ENCODE measurements around the gene CTNNBL1. TPM values are rescaled to one million over a fixed set of nuclear protein-coding genes. Genes with fewer than 3 reads are reported as not detected.
"Not testable (repeated sequence)": the region's sequence is repeated elsewhere in the genome, so short reads cannot be mapped to it uniquely, and the experiment has no call there.

The CTNNBL1 gene
- total RNA-seq, 2 experiments from 2014 or later: 72.6 to 93.4 TPM

GRCh38 chr20:37699202-37699601, 5.4 kb downstream of the CTNNBL1 start:
- Mint-ChIP-seq H3K27ac (no peak overlapping the region), H3K4me3 (no peak overlapping the region), H3K36me3 (ENCODE audit: low read depth) (peaks cover 18% of the 10 kb centered on the region), H3K27me3 (no peaks in the 10 kb centered on the region), H3K9me3 (ENCODE audit: low read depth) (no peaks in the 10 kb centered on the region), H3K4me1 (peaks cover 42% of the 10 kb centered on the region)
- DNase-seq: no peak
- CTCF ChIA-PET: interaction anchor here (0.6 to 0.9 kb wide), 2 partner anchors 17 to 368 kb away, joined by 3 to 4 read pairs; no protein-coding TSS in a partner anchor
- intact Hi-C loops (cut with DNase I, micrococcal nuclease): no loop called here
- POLR2A ChIA-PET: no interaction called here
- ATAC-seq: no peak

- Mint-ChIP-seq H3K4me1 (peaks cover 35% of the 10 kb centered on the region), H3K36me3 (ENCODE audit: low read depth) (peaks cover 16% of the 10 kb centered on the region), H3K27me3 (no peaks in the 10 kb centered on the region), H3K27ac (no peak overlapping the region), H3K9me3 (ENCODE audit: low read depth) (no peaks in the 10 kb centered on the region), H3K4me3 (no peak overlapping the region)
- ChIA-PET POLR2A (no interaction called here), CTCF (interaction anchor here (0.9 kb wide), 1 partner anchor 16 kb away, joined by 4 read pairs; no protein-coding TSS in a partner anchor)
- no peak for DNase-seq
- no peak for ATAC-seq
- intact Hi-C loops (cut with DNase I, micrococcal nuclease): no loop called here
Observed at GRCh38 chr20:37700301-37700700, 6.5 kb downstream of the CTNNBL1 start.

- H3K27me3 Mint-ChIP-seq; H3K9me3 Mint-ChIP-seq (ENCODE audit: low read depth); ATAC-seq; intact Hi-C loops (cut with DNase I, micrococcal nuclease); H3K4me3 Mint-ChIP-seq; H3K27ac Mint-ChIP-seq; CTCF ChIA-PET: not testable (repeated sequence)
- Mint-ChIP-seq H3K4me1 (peaks cover 34% of the 10 kb centered on the region), H3K36me3 (ENCODE audit: low read depth) (peaks cover 16% of the 10 kb centered on the region)
- DNase-seq: peak; percentile 20
- POLR2A ChIA-PET: interaction anchor here (0.6 kb wide), 1 partner anchor 15 kb away, joined by 3 read pairs; no protein-coding TSS in a partner anchor
Observed at GRCh38 chr20:37701676-37702075, 7.8 kb downstream of the CTNNBL1 start.

GRCh38 chr20:37702403-37703034, 8.7 kb downstream of the CTNNBL1 start:
- H3K27ac Mint-ChIP-seq: no peak overlapping the region
- no peaks in the 10 kb centered on the region for H3K9me3 Mint-ChIP-seq (ENCODE audit: low read depth)
- DNase-seq: no peak
- intact Hi-C loops (cut with DNase I, micrococcal nuclease): no loop called here
- peaks cover 13% of the 10 kb centered on the region for H3K36me3 Mint-ChIP-seq (ENCODE audit: low read depth)
- ChIA-PET POLR2A (no interaction called here), CTCF (interaction anchor here (1.1 kb wide), 1 partner anchor 23 kb away, joined by 6 read pairs; no protein-coding TSS in a partner anchor)
- H3K27me3 Mint-ChIP-seq: no peaks in the 10 kb centered on the region
- ATAC-seq: no peak
- peaks cover 34% of the 10 kb centered on the region for H3K4me1 Mint-ChIP-seq
- no peak overlapping the region for H3K4me3 Mint-ChIP-seq

- Mint-ChIP-seq H3K4me3 (no peak overlapping the region), H3K9me3 (ENCODE audit: low read depth) (no peaks in the 10 kb centered on the region), H3K4me1 (peaks cover 34% of the 10 kb centered on the region), H3K27me3 (no peaks in the 10 kb centered on the region), H3K27ac (no peak overlapping the region), H3K36me3 (ENCODE audit: low read depth) (peaks cover 11% of the 10 kb centered on the region)
- ATAC-seq (no peak), DNase-seq (no peak)
- intact Hi-C loops (cut with DNase I, micrococcal nuclease): no loop called here
- ChIA-PET CTCF (interaction anchor here (0.6 to 1.1 kb wide), 3 partner anchors 22 to 1697 kb away, joined by 3 to 6 read pairs (median 3); no protein-coding TSS in a partner anchor), POLR2A (no interaction called here)
Observed at GRCh38 chr20:37703035-37703845, 9.4 kb downstream of the CTNNBL1 start.

- DNase-seq: no peak
- H3K4me3 Mint-ChIP-seq: no peak overlapping the region
- ChIA-PET CTCF (no interaction called here), POLR2A (interaction anchor here (0.6 kb wide), 1 partner anchor 1339 kb away, joined by 6 read pairs; no protein-coding TSS in a partner anchor)
- no peaks in the 10 kb centered on the region for H3K9me3 Mint-ChIP-seq (ENCODE audit: low read depth)
- intact Hi-C loops (cut with DNase I, micrococcal nuclease): no loop called here
- H3K27me3 Mint-ChIP-seq: no peaks in the 10 kb centered on the region
- peaks cover 12% of the 10 kb centered on the region for H3K36me3 Mint-ChIP-seq (ENCODE audit: low read depth)
- no peak for ATAC-seq
- no peak overlapping the region for H3K27ac Mint-ChIP-seq
- H3K4me1 Mint-ChIP-seq: peaks cover 24% of the 10 kb centered on the region
Observed at GRCh38 chr20:37704955-37705354, 11.1 kb downstream of the CTNNBL1 start.

GRCh38 chr20:37706298-37706697, 12.5 kb downstream of the CTNNBL1 start:
- H3K9me3 Mint-ChIP-seq (ENCODE audit: low read depth): no peaks in the 10 kb centered on the region
- H3K4me3 Mint-ChIP-seq: no peak overlapping the region
- peaks cover 24% of the 10 kb centered on the region for H3K4me1 Mint-ChIP-seq
- no peaks in the 10 kb centered on the region for H3K27me3 Mint-ChIP-seq
- ATAC-seq (no peak), DNase-seq (no peak)
- POLR2A ChIA-PET: no interaction called here
- peaks cover 12% of the 10 kb centered on the region for H3K36me3 Mint-ChIP-seq (ENCODE audit: low read depth)
- intact Hi-C loops (cut with DNase I, micrococcal nuclease): no loop called here
- CTCF ChIA-PET: no interaction called here
- H3K27ac Mint-ChIP-seq: no peak overlapping the region

- no peak overlapping the region for H3K27ac Mint-ChIP-seq
- no peaks in the 10 kb centered on the region for H3K9me3 Mint-ChIP-seq (ENCODE audit: low read depth)
- peaks cover 30% of the 10 kb centered on the region for H3K4me1 Mint-ChIP-seq
- CTCF ChIA-PET: interaction anchor here (0.8 kb wide), 1 partner anchor 243 kb away, joined by 3 read pairs; no protein-coding TSS in a partner anchor
- no peaks in the 10 kb centered on the region for H3K27me3 Mint-ChIP-seq
- no peak for ATAC-seq
- POLR2A ChIA-PET: no interaction called here
- peaks cover 11% of the 10 kb centered on the region for H3K36me3 Mint-ChIP-seq (ENCODE audit: low read depth)
- DNase-seq: no peak
- intact Hi-C loops (cut with DNase I, micrococcal nuclease): no loop called here
- no peak overlapping the region for H3K4me3 Mint-ChIP-seq
Observed at GRCh38 chr20:37711001-37711400, 17.2 kb downstream of the CTNNBL1 start.

GRCh38 chr20:37711994-37712964, 18.4 kb downstream of the CTNNBL1 start:
- H3K36me3 Mint-ChIP-seq (ENCODE audit: low read depth): peaks cover 9% of the 10 kb centered on the region
- H3K27ac Mint-ChIP-seq: no peak overlapping the region
- intact Hi-C loops (cut with DNase I, micrococcal nuclease): no loop called here
- peaks cover 26% of the 10 kb centered on the region for H3K4me1 Mint-ChIP-seq
- H3K9me3 Mint-ChIP-seq (ENCODE audit: low read depth): no peaks in the 10 kb centered on the region
- H3K4me3 Mint-ChIP-seq: no peak overlapping the region
- ATAC-seq (no peak), DNase-seq (no peak)
- H3K27me3 Mint-ChIP-seq: no peaks in the 10 kb centered on the region
- ChIA-PET POLR2A (no interaction called here), CTCF (interaction anchor here (0.6 to 0.7 kb wide), 2 partner anchors 120 to 263 kb away, joined by 3 to 4 read pairs; no protein-coding TSS in a partner anchor)

- CTCF ChIA-PET: no interaction called here
- DNase-seq (no peak), ATAC-seq (no peak)
- H3K4me1 Mint-ChIP-seq: peaks cover 20% of the 10 kb centered on the region
- H3K4me3 Mint-ChIP-seq: no peak overlapping the region
- POLR2A ChIA-PET: no interaction called here
- no peaks in the 10 kb centered on the region for H3K27me3 Mint-ChIP-seq
- peaks cover 5% of the 10 kb centered on the region for H3K36me3 Mint-ChIP-seq (ENCODE audit: low read depth)
- H3K9me3 Mint-ChIP-seq (ENCODE audit: low read depth): no peaks in the 10 kb centered on the region
- intact Hi-C loops (cut with DNase I, micrococcal nuclease): no loop called here
- H3K27ac Mint-ChIP-seq: no peak overlapping the region
Observed at GRCh38 chr20:37713396-37713795, 19.6 kb downstream of the CTNNBL1 start.

Data from activated CD4-positive, alpha-beta T cell treated with anti-CD3 and anti-CD28 coated beads for 36 hours (primary cell).